Adrenal gland (tissue), 12 donors: ENCODE results near the gene SMURF2. TPM values are rescaled to one million over a fixed set of nuclear protein-coding genes. Genes with fewer than 3 reads are reported as not detected.

ENCODE experiments used
- DNase-seq, 7 donors: peaks; one replicate each; pipeline ENCODE4 v3.0.0-alpha.2; 2019 to 2020
- H3K27ac ChIP-seq, 5 donors: fragments of 200-600 bp; sonication (generic) in 4 of 5; 1 replicate in 3 of 5; 2 replicates in 2 of 5; pipeline versions ENCODE4 v1.5.1 to v1.8.0; 2016 to 2020; ENCODE audit warnings: mild to moderate bottlenecking in 1 of 5
- H3K27me3 ChIP-seq: fragments of 200-600 bp; 2 replicates; pipeline ENCODE4 v1.8.0; 2021
- H3K36me3 ChIP-seq, 2 donors: fragments of 200-600 bp; replicated peaks in 1 of 2; 1 replicate in 1 of 2; 2 replicates in 1 of 2; pipeline versions ENCODE4 v1.5.1 to v1.8.0; 2018 to 2022
- H3K4me1 ChIP-seq, 2 donors: fragments of 200-600 bp; replicated peaks in 1 of 2; 1 replicate in 1 of 2; 2 replicates in 1 of 2; pipeline versions ENCODE4 v1.5.1 to v1.8.0; 2018 to 2021
- H3K4me3 ChIP-seq, 4 donors: fragments of 200-600 bp; sonication (generic) in 3 of 4; one replicate each; pipeline ENCODE4 v1.5.1; 2016 to 2018
- H3K9me3 ChIP-seq, 3 donors: fragments of 200-600 bp; sonication (generic) in 1 of 3; replicated peaks in 1 of 3; 1 replicate in 2 of 3; 2 replicates in 1 of 3; pipeline versions ENCODE4 v1.5.1 to v1.8.0; 2016 to 2021
- CTCF ChIP-seq, 6 experiments: fragments of 450-650 bp in 4 of 6; fragments of 200-600 bp in 2 of 6; sonication (generic) in 1 of 6; IDR thresholded peaks; 1 replicate in 5 of 6; 2 replicates in 1 of 6; pipeline versions ENCODE4 v1.5.1 to v1.8.0; 2016 to 2021; ENCODE audit warnings: antibody characterized with exemption in 6 of 6, mild to moderate bottlenecking in 2 of 6, moderate library complexity in 1 of 6
- POLR2A ChIP-seq, 2 donors: fragments of 450-650 bp; IDR thresholded peaks; one replicate each; pipeline ENCODE4 v1.6.1; 2017; ENCODE audit warnings: antibody characterized with exemption in 2 of 2, mild to moderate bottlenecking in 2 of 2, moderate library complexity in 1 of 2
- WGBS, 4 donors: extraction: QIAGEN DNeasy Blood & Tissue Kit in 2 of 4; methylation state at CpG; one replicate each; pipeline versions ENCODE4 v1.1.5 to v1.1.7; 2013 to 2017; 5-methylcytosine and 5-hydroxymethylcytosine counted together
- intact Hi-C, 2 donors: fragments of 100-400 bp; cut with DNase I; formaldehyde crosslinking; loops; one replicate each; pipeline versions ENCODE4 v1.14.1 to v1.15.0; 2022 to 2023
- polyA plus RNA-seq, 3 donors: library from polyadenylated mRNA; stranded (reverse); fragments of 200-250 nt in 2 of 3; fragments of 350-450 nt in 1 of 3; fragmentation: Illumina TruSeq in 1 of 3; extraction: RNeasy Lipid Tissue Mini Kit (QIAGEN cat#74804) in 1 of 3; gene quantifications; one replicate each; pipeline ENCODE4 v1.2.3, GENCODE V29; 2013 to 2014
- total RNA-seq, 9 donors: library from RNA; depleted of rRNA in 4 of 9; stranded (reverse); fragments of >200 nt in 4 of 9; fragments of 120-200 nt in 1 of 9; fragmentation: NEBNext Ultra II Directional in 1 of 9; extraction: Animal tissue kit (Norgen Biotek cat#: 25700) in 1 of 9; gene quantifications; one replicate each; pipeline versions ENCODE4 v1.1.0 to v1.2.4, GENCODE V29; 2013 to 2023
- donor health status: healthy with polysubstance abuse.
- donor health status: Bipolar disorder and iron deficiency.
- donor health status: DM: yes; HTN: yes; CAD: no.
- donor health status: DM: no; HTN: no; CAD: no.
- donor health status: DM: no; HTN: no; CAD: no.
- donor health status: DM: yes; HTN: yes; CAD: no.

SMURF2 gene
- total and polyA plus RNA-seq, 12 donors = 7.7 to 36.9 (median 15.0) TPM

GRCh38 chr17:64509179-64509578 is 152.9 kb downstream of the SMURF2 start:
- TF ChIP-seq CTCF (IDR thresholded peaks at IDR 0.05) (no peak), POLR2A (IDR thresholded peaks at IDR 0.05) (no peak)
- no peaks in the 10 kb centered on the region for H3K9me3 ChIP-seq
- H3K4me3 ChIP-seq = no peak overlapping the region
- no peak for DNase-seq
- 86 to 91% (median 89%) methylated on average over 6 of the region's 6 CpGs for WGBS, 4 donors
- H3K27me3 ChIP-seq = no peaks in the 10 kb centered on the region
- H3K36me3 ChIP-seq = peaks cover 0 to 34% of the 10 kb centered on the region in 2 donors
- no peak overlapping the region for H3K27ac ChIP-seq
- intact Hi-C loops = no loop called here
- peaks cover 14 to 23% of the 10 kb centered on the region in 2 donors for H3K4me1 ChIP-seq

GRCh38 chr17:64508683-64509082 is 153.4 kb downstream of the SMURF2 start:
- Histone ChIP-seq H3K27ac (no peak overlapping the region), H3K36me3 (peaks cover 0 to 37% of the 10 kb centered on the region in 2 donors), H3K9me3 (no peaks in the 10 kb centered on the region), H3K27me3 (no peaks in the 10 kb centered on the region), H3K4me3 (peak overlapping the region in 1 of 4 donors; percentile 90), H3K4me1 (peaks cover 19 to 28% of the 10 kb centered on the region in 2 donors)
- 60 to 76% (median 71%) methylated on average over 2 of the region's 2 CpGs for WGBS, 4 donors
- DNase-seq = no peak
- TF ChIP-seq POLR2A (IDR thresholded peaks at IDR 0.05) = no peak
- no peak for TF ChIP-seq CTCF (IDR thresholded peaks at IDR 0.05)
- intact Hi-C loops = no loop called here

GRCh38 chr17:64507413-64507782 is 154.7 kb downstream of the SMURF2 start:
- Histone ChIP-seq H3K27me3 (no peaks in the 10 kb centered on the region), H3K9me3 (no peaks in the 10 kb centered on the region), H3K4me3 (peak overlapping the region; percentile 52 to 95 (median 82)), H3K27ac (peak overlapping the region; percentile 100), H3K36me3 (peaks cover 0 to 49% of the 10 kb centered on the region in 2 donors), H3K4me1 (peaks cover 24 to 41% of the 10 kb centered on the region in 2 donors)
- TF ChIP-seq POLR2A (IDR thresholded peaks at IDR 0.05) = no peak
- peak in 5 of 6 experiments; percentile 32 to 53 (median 39) for TF ChIP-seq CTCF (IDR thresholded peaks at IDR 0.05)
- intact Hi-C loops = no loop called here
- peak in 5 of 7 donors; percentile 49 to 73 (median 56) for DNase-seq
- 0% methylated on average over 13 of the region's 13 CpGs for WGBS, 4 donors

GRCh38 chr17:64506576-64507412 is 155.3 kb downstream of the SMURF2 start, which contains the start of gene CEP95:
Gene CEP95 (plus strand): TSS chr17:64506977. CDS start chr17:64507098, 121 bp downstream.
- DNase-seq = peak; percentile 93 to 98 (median 96)
- Histone ChIP-seq H3K4me1 (peaks cover 30 to 47% of the 10 kb centered on the region in 2 donors), H3K9me3 (no peaks in the 10 kb centered on the region), H3K27ac (peak within 1 kb of the TSS; percentile 100), H3K4me3 (peak within 1 kb of the TSS; percentile 52 to 97 (median 92)), H3K36me3 (peaks cover 0 to 49% of the 10 kb centered on the region in 2 donors), H3K27me3 (no peaks in the 10 kb centered on the region)
- peak in 1 of 6 experiments; percentile 14 for TF ChIP-seq CTCF (IDR thresholded peaks at IDR 0.05)
- TF ChIP-seq POLR2A (IDR thresholded peaks at IDR 0.05) = peak in 1 of 2 donors; percentile 71
- intact Hi-C loops = no loop called here
- WGBS, 4 donors = 0 to 2% (median 0%) methylated on average over 15 to 77 of the region's 77 CpGs
